ENCODE data around the gene SLC4A1. TPM values are rescaled to one million over a fixed set of nuclear protein-coding genes. Genes with fewer than 3 reads are reported as not detected.

The SLC4A1 gene
- polyA plus RNA-seq, 1 of the 3 experiments (the other 2 are of a cell fraction) = not detected

GRCh38 chr17:44212507-44213402 is 55.2 kb downstream of the SLC4A1 start:
- ChIA-PET POLR2A (interaction anchor here (0.9 to 1.0 kb wide), 2 partner anchors 16 to 133 kb away, joined by 3 read pairs; no protein-coding TSS in a partner anchor), CTCF (interaction anchor here (0.6 to 6.7 kb wide), 6 partner anchors 9 to 138 kb away, joined by 3 to 57 read pairs (median 4); no protein-coding TSS in a partner anchor)
- H4K20me1 ChIP-seq (ENCODE audit: insufficient read depth) = peaks cover 27% of the 10 kb centered on the region
- H3K27me3 ChIP-seq (ENCODE audit: insufficient read depth) = no peaks in the 10 kb centered on the region
- peaks cover 15% of the 10 kb centered on the region for H3F3A ChIP-seq (replicated peaks; ENCODE audit: insufficient read depth)
- no peaks in the 10 kb centered on the region for H3K9me2 ChIP-seq
- H3K9me3 ChIP-seq = no peaks in the 10 kb centered on the region
- peaks cover 51 to 80% of the 10 kb centered on the region in 2 experiments for H3K36me3 ChIP-seq (replicated peaks in 1 of 2; ENCODE audit: control insufficient read depth in 1 of 2, insufficient read depth in 2 of 2, low read length in 1 of 2)
- no peak for DNase-seq
- H2AFZ ChIP-seq (ENCODE audit: low read depth) = no peak overlapping the region
- no peak overlapping the region for H3K4me2 ChIP-seq
- 96% methylated on average over 21 of the region's 31 CpGs for WGBS (ENCODE audit: low lambda C conversion rate)
- no peak overlapping the region for H3K4me3 ChIP-seq (ENCODE audit: low read depth in 2 of 2, low read length in 1 of 2)
- TF ChIP-seq GABPA (IDR thresholded peaks at IDR 0.05; ENCODE audit: low read depth) (no peak), MAX (IDR thresholded peaks at IDR 0.05; ENCODE audit: low read depth) (no peak), CTCF (IDR thresholded peaks at IDR 0.05) (no peak), SIN3A (IDR thresholded peaks at IDR 0.05; ENCODE audit: borderline replicate concordance, low read depth, low read length) (no peak), FOXM1 (IDR thresholded peaks at IDR 0.05; ENCODE audit: low read depth) (no peak), MEF2A (IDR thresholded peaks at IDR 0.05; ENCODE audit: borderline replicate concordance, low read depth) (no peak), IRF3 (IDR thresholded peaks at IDR 0.05; ENCODE audit: low read depth, low read length) (no peak), YY1 (IDR thresholded peaks at IDR 0.05; ENCODE audit: low read depth) (no peak), USF1 (IDR thresholded peaks at IDR 0.05; ENCODE audit: borderline replicate concordance, low read depth) (no peak), RXRA (IDR thresholded peaks at IDR 0.05; ENCODE audit: borderline replicate concordance, low read depth) (no peak)
- H3K27ac ChIP-seq (ENCODE audit: low read depth in 2 of 2, low read length in 1 of 2) = no peak overlapping the region
- H3K79me2 ChIP-seq (ENCODE audit: insufficient read depth) = peaks cover 30% of the 10 kb centered on the region
- peaks cover 7 to 16% of the 10 kb centered on the region in 2 experiments; a peak in 3 of 4 replicates for H3K4me1 ChIP-seq (ENCODE audit: control insufficient read depth in 1 of 2, insufficient read depth in 2 of 2, low read depth in 1 of 2, low read length in 1 of 2)
- no peak overlapping the region for H3K9ac ChIP-seq
